Spleen (tissue), 7 donors: Measurements from ENCODE around the gene TOR1A.
A peak's percentile ranks its signal among the peaks of the same experiment; 100 is the strongest.

Experiments
- POLR2A ChIP-seq, 3 donors: fragments of 450-650 bp; IDR thresholded peaks; one replicate each; pipeline ENCODE4 v1.5.1; 2017; ENCODE audit warnings: antibody characterized with exemption in 3 of 3, mild to moderate bottlenecking in 1 of 3
- POLR2AphosphoS5 ChIP-seq, 3 donors: sonication (generic); formaldehyde crosslinking; IDR thresholded peaks; one replicate each; pipeline ENCODE4 v1.5.1; 2017; ENCODE audit warnings: antibody characterized with exemption in 3 of 3
- TF ChIP-seq, protein P1 (sequence below), 11 experiments: fragments of 200-600 bp in 7 of 11; fragments of 450-650 bp in 4 of 11; sonication (generic) in 4 of 11; IDR thresholded peaks in 8 of 11; conservative IDR thresholded peaks in 3 of 11; 1 replicate in 7 of 11; 2 replicates in 4 of 11; pipeline versions ENCODE4 v1.4.0 to v1.8.0; 2016 to 2021; ENCODE audit warnings: antibody characterized with exemption in 11 of 11, inconsistent platforms in 4 of 11, mild to moderate bottlenecking in 1 of 11
- donor health status: DM: no; HTN: no; CAD: no; lungs with moderate emphysema.
- donor health status: DM: no; HTN: no; CAD: no.
- donor health status: DM: no; HTN: no; CAD: no.

GRCh38 chr9:129812385-129812784, 11.6 kb downstream of the TOR1A start:
- TF ChIP-seq, protein P1, sequence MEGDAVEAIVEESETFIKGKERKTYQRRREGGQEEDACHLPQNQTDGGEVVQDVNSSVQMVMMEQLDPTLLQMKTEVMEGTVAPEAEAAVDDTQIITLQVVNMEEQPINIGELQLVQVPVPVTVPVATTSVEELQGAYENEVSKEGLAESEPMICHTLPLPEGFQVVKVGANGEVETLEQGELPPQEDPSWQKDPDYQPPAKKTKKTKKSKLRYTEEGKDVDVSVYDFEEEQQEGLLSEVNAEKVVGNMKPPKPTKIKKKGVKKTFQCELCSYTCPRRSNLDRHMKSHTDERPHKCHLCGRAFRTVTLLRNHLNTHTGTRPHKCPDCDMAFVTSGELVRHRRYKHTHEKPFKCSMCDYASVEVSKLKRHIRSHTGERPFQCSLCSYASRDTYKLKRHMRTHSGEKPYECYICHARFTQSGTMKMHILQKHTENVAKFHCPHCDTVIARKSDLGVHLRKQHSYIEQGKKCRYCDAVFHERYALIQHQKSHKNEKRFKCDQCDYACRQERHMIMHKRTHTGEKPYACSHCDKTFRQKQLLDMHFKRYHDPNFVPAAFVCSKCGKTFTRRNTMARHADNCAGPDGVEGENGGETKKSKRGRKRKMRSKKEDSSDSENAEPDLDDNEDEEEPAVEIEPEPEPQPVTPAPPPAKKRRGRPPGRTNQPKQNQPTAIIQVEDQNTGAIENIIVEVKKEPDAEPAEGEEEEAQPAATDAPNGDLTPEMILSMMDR (IDR thresholded peaks at IDR 0.05 in 8 of 11, conservative IDR thresholded peaks at IDR 0.05 in 3 of 11): no peak
- TF ChIP-seq POLR2AphosphoS5 (IDR thresholded peaks at IDR 0.05): peak in 2 of 3 donors; percentile 33 to 62
- TF ChIP-seq POLR2A (IDR thresholded peaks at IDR 0.05): no peak
